H9 (cell line): Measurements from ENCODE around the gene SLC26A5. TPM values are rescaled to one million over a fixed set of nuclear protein-coding genes. Genes with fewer than 3 reads are reported as not detected.
"Not testable (repeated sequence)": the region's sequence is repeated elsewhere in the genome, so short reads cannot be mapped to it uniquely, and the experiment has no call there.

Source experiments
- DNase-seq: peaks from one replicate; pipeline ENCODE4 v3.0.0-alpha.2; 2017
- H2AFZ ChIP-seq: one replicate; pipeline ENCODE4 v1.6.1; 2013; ENCODE audit warnings: mild to moderate bottlenecking, low read length, control low read depth, moderate library complexity
- H2AK5ac ChIP-seq: 2 replicates; pipeline ENCODE4 v1.6.1; 2013; ENCODE audit warnings: low read length, control low read depth, mixed read lengths; ENCODE audit not compliant: insufficient read length
- H2BK120ac ChIP-seq: one replicate; pipeline ENCODE4 v1.6.1; 2013; ENCODE audit warnings: low read depth, mild to moderate bottlenecking, low read length, control low read depth, inconsistent platforms; ENCODE audit not compliant: poor library complexity, severe bottlenecking
- H2BK12ac ChIP-seq: 2 replicates; pipeline ENCODE4 v1.6.1; 2013; ENCODE audit warnings: low read length, control low read depth, mixed read lengths, low read depth; ENCODE audit not compliant: insufficient read length
- H2BK15ac ChIP-seq: 2 replicates; pipeline ENCODE4 v1.6.1; 2013; ENCODE audit warnings: low read depth, low read length, control low read depth
- H2BK20ac ChIP-seq: one replicate; pipeline ENCODE4 v1.6.1; 2013; ENCODE audit warnings: low read depth, mild to moderate bottlenecking, low read length, control low read depth, inconsistent platforms; ENCODE audit not compliant: poor library complexity, severe bottlenecking
- H2BK5ac ChIP-seq: 2 replicates; pipeline ENCODE4 v1.6.1; 2013; ENCODE audit warnings: low read length, control low read depth, mixed read lengths; ENCODE audit not compliant: insufficient read length
- H3K14ac ChIP-seq: 2 replicates; pipeline ENCODE4 v1.6.1; 2013; ENCODE audit warnings: low read length, control low read depth; ENCODE audit not compliant: insufficient read depth
- H3K18ac ChIP-seq: 2 replicates; pipeline ENCODE4 v1.6.1; 2013; ENCODE audit warnings: low read depth, mild to moderate bottlenecking, mixed read lengths, low read length, control low read depth; ENCODE audit not compliant: insufficient read length
- H3K23ac ChIP-seq: 2 replicates; pipeline ENCODE4 v1.6.1; 2013; ENCODE audit warnings: low read length, control low read depth, mixed read lengths, low read depth; ENCODE audit not compliant: insufficient read length
- H3K23me2 ChIP-seq: 2 replicates; pipeline ENCODE4 v1.6.1; 2013; ENCODE audit warnings: low read depth, mild to moderate bottlenecking, mixed read lengths, low read length, control low read depth; ENCODE audit not compliant: insufficient read length, poor library complexity, severe bottlenecking
- H3K27ac ChIP-seq: 2 replicates; pipeline ENCODE4 v1.5.1; 2013; ENCODE audit warnings: low read length, control low read depth, mixed read lengths, low read depth; ENCODE audit not compliant: insufficient read length
- H3K27me3 ChIP-seq: 2 replicates; pipeline ENCODE4 v1.6.1; 2013; ENCODE audit warnings: low read length, control low read depth, inconsistent platforms; ENCODE audit not compliant: insufficient read depth
- H3K4ac ChIP-seq: 2 replicates; pipeline ENCODE4 v1.6.1; 2013; ENCODE audit warnings: low read depth, mild to moderate bottlenecking, control low read depth, inconsistent platforms, low read length, moderate library complexity
- H3K4me1 ChIP-seq: 2 replicates; pipeline ENCODE4 v1.6.1; 2013; ENCODE audit warnings: low read length, control low read depth, inconsistent platforms; ENCODE audit not compliant: insufficient read depth
- H3K4me2 ChIP-seq: 2 replicates; pipeline ENCODE4 v1.6.1; 2013; ENCODE audit warnings: low read length, control low read depth, mixed read lengths; ENCODE audit not compliant: insufficient read length, insufficient read depth
- H3K56ac ChIP-seq: 2 replicates; pipeline ENCODE4 v1.6.1; 2013; ENCODE audit warnings: low read depth, mild to moderate bottlenecking, mixed read lengths, low read length, control low read depth; ENCODE audit not compliant: insufficient read length
- H3K79me1 ChIP-seq: 2 replicates; pipeline ENCODE4 v1.6.1; 2013; ENCODE audit warnings: low read depth, mild to moderate bottlenecking, moderate library complexity, low read length, control low read depth, inconsistent platforms; ENCODE audit not compliant: insufficient read depth, poor library complexity, severe bottlenecking
- H3K79me2 ChIP-seq: 2 replicates; pipeline ENCODE4 v1.6.1; 2013; ENCODE audit warnings: low read length, control low read depth, inconsistent platforms; ENCODE audit not compliant: insufficient read depth
- H3K9ac ChIP-seq: 2 replicates; pipeline ENCODE4 v1.6.1; 2013; ENCODE audit warnings: low read length, control low read depth, mixed read lengths; ENCODE audit not compliant: insufficient read length; ENCODE audit errors: extremely low read depth
- H3K9me3 ChIP-seq: one replicate; pipeline ENCODE4 v1.6.1; 2013; ENCODE audit warnings: low read depth, low read length, inconsistent platforms; ENCODE audit not compliant: control insufficient read depth
- H3T11ph ChIP-seq: one replicate; pipeline ENCODE4 v1.6.1; 2013; ENCODE audit warnings: mild to moderate bottlenecking, low read length, control low read depth, inconsistent platforms
- H4K20me1 ChIP-seq: one replicate; pipeline ENCODE4 v1.6.1; 2013; ENCODE audit not compliant: control insufficient read depth, insufficient read length, insufficient read depth
- H4K5ac ChIP-seq: 2 replicates; pipeline ENCODE4 v1.6.1; 2013; ENCODE audit warnings: low read depth, mild to moderate bottlenecking, mixed read lengths, low read length, control low read depth; ENCODE audit not compliant: insufficient read length
- H4K8ac ChIP-seq: replicated peaks from 2 replicates; pipeline ENCODE4 v1.6.1; 2013; ENCODE audit warnings: low read length, control low read depth, mixed read lengths, low read depth; ENCODE audit not compliant: insufficient read length
- H4K91ac ChIP-seq: 2 replicates; pipeline ENCODE4 v1.6.1; 2013; ENCODE audit warnings: low read depth, mild to moderate bottlenecking, moderate library complexity, mixed read lengths, low read length, control low read depth; ENCODE audit not compliant: insufficient read length
- H3K27ac Mint-ChIP-seq, 3 experiments: 2 replicates in 2 of 3; 3 replicates in 1 of 3; pipeline ENCODE4 v1.8.0; 2020 to 2021; ENCODE audit warnings: mixed read lengths in 3 of 3, mild to moderate bottlenecking in 1 of 3, moderate library complexity in 1 of 3
- H3K27me3 Mint-ChIP-seq: 2 replicates; pipeline ENCODE4 v1.8.0; 2021; ENCODE audit warnings: low read depth, mild to moderate bottlenecking, moderate library complexity, mixed read lengths
- H3K36me3 Mint-ChIP-seq, 3 experiments: 2 replicates in 2 of 3; 3 replicates in 1 of 3; pipeline ENCODE4 v1.8.0; 2020 to 2021; ENCODE audit warnings: low read depth in 3 of 3, mixed read lengths in 3 of 3; ENCODE audit not compliant: insufficient read depth in 1 of 3
- H3K4me1 Mint-ChIP-seq, 2 experiments: 2 replicates each; pipeline ENCODE4 v1.8.0; 2020; ENCODE audit warnings: mixed read lengths in 2 of 2
- H3K4me3 Mint-ChIP-seq, 2 experiments: 2 replicates in 1 of 2; 3 replicates in 1 of 2; pipeline ENCODE4 v1.8.0; 2020 to 2021; ENCODE audit warnings: mild to moderate bottlenecking in 2 of 2, mixed read lengths in 2 of 2, moderate library complexity in 1 of 2
- H3K9me3 Mint-ChIP-seq, 2 experiments: 2 replicates in 1 of 2; 3 replicates in 1 of 2; pipeline ENCODE4 v1.8.0; 2020; ENCODE audit warnings: mild to moderate bottlenecking in 2 of 2, mixed read lengths in 2 of 2, moderate library complexity in 1 of 2
- total RNA-seq: library from RNA; stranded (reverse); gene quantifications from 2 replicates; pipeline ENCODE4 v1.2.1, GENCODE V29; 2021

Gene SLC26A5
- total RNA-seq, 1 experiment from 2014 or later: not detected

GRCh38 chr7:103399687-103400086 lies 46.3 kb downstream of the SLC26A5 start:
- H4K8ac ChIP-seq, H2BK12ac ChIP-seq, H4K5ac ChIP-seq, H3K4me3 Mint-ChIP-seq, H3K14ac ChIP-seq, DNase-seq, H3T11ph ChIP-seq, H2BK5ac ChIP-seq, H3K56ac ChIP-seq, H2AFZ ChIP-seq, H3K9ac ChIP-seq, H3K27ac ChIP-seq, H4K91ac ChIP-seq, H2BK120ac ChIP-seq, H2BK20ac ChIP-seq, H3K4me1 ChIP-seq, H2BK15ac ChIP-seq, H3K27ac Mint-ChIP-seq, H3K4me1 Mint-ChIP-seq, H3K9me3 ChIP-seq, H3K27me3 ChIP-seq, H3K23me2 ChIP-seq, H3K36me3 Mint-ChIP-seq, H3K4me2 ChIP-seq, H3K4ac ChIP-seq, H4K20me1 ChIP-seq, H3K23ac ChIP-seq, H3K79me1 ChIP-seq, H3K79me2 ChIP-seq, H2AK5ac ChIP-seq, H3K18ac ChIP-seq: not testable (repeated sequence)
- H3K27me3 Mint-ChIP-seq: peaks cover 20% of the 10 kb centered on the region
- peaks cover 5 to 13% of the 10 kb centered on the region in 2 experiments; a peak in 3 of 5 replicates for H3K9me3 Mint-ChIP-seq
